Sigmoid colon (tissue), 7 donors: ENCODE results near the gene ENAH. TPM values are rescaled to one million over a fixed set of nuclear protein-coding genes. Genes with fewer than 3 reads are reported as not detected.

ENCODE experiments used
- DNase-seq: peaks from one replicate; pipeline ENCODE4 v3.0.0-alpha.2; 2019
- H3K27ac ChIP-seq, 4 donors: fragments of 200-600 bp; sonication (generic); one replicate each; pipeline ENCODE4 v1.5.1; 2016 to 2019; ENCODE audit warnings: mild to moderate bottlenecking in 1 of 4
- H3K27me3 ChIP-seq, 3 donors: fragments of 200-600 bp; sonication (generic); one replicate each; pipeline ENCODE4 v1.5.1; 2019; ENCODE audit warnings: mild to moderate bottlenecking in 1 of 3
- H3K36me3 ChIP-seq, 4 donors: fragments of 200-600 bp; sonication (generic); one replicate each; pipeline ENCODE4 v1.5.1; 2016 to 2019
- H3K4me1 ChIP-seq, 4 donors: fragments of 200-600 bp; sonication (generic); one replicate each; pipeline ENCODE4 v1.5.1; 2017 to 2019
- H3K4me3 ChIP-seq, 4 donors: fragments of 200-600 bp; sonication (generic); one replicate each; pipeline ENCODE4 v1.5.1; 2017 to 2019; ENCODE audit warnings: mild to moderate bottlenecking in 2 of 4, moderate library complexity in 1 of 4
- H3K9me3 ChIP-seq, 4 donors: fragments of 200-600 bp in 3 of 4; sonication (generic) in 3 of 4; one replicate each; pipeline versions ENCODE4 v1.5.1 to v1.6.1; 2013 to 2019
- EP300 ChIP-seq, 4 donors: sonication (generic); formaldehyde crosslinking; IDR thresholded peaks; one replicate each; pipeline ENCODE4 v1.6.1; 2017; ENCODE audit warnings: antibody characterized with exemption in 4 of 4
- POLR2A ChIP-seq, 2 donors: fragments of 450-650 bp; IDR thresholded peaks; one replicate each; pipeline ENCODE4 v1.6.1; 2016; ENCODE audit warnings: antibody characterized with exemption in 2 of 2, mild to moderate bottlenecking in 2 of 2, moderate library complexity in 2 of 2
- POLR2AphosphoS5 ChIP-seq, 4 donors: sonication (generic); formaldehyde crosslinking; IDR thresholded peaks; one replicate each; pipeline ENCODE4 v1.6.1; 2017; ENCODE audit warnings: antibody characterized with exemption in 4 of 4
- WGBS, 2 donors: extraction: QIAGEN DNeasy Blood & Tissue Kit; methylation state at CpG; one replicate each; pipeline ENCODE4 v1.1.7; 2013; 5-methylcytosine and 5-hydroxymethylcytosine counted together
- intact Hi-C: fragments of 100-400 bp; cut with DNase I; formaldehyde crosslinking; loops from one replicate; pipeline ENCODE4 v1.15.1; 2023
- polyA plus RNA-seq, 3 donors: library from polyadenylated mRNA; stranded (reverse); fragments of 200-250 nt; gene quantifications; one replicate each; pipeline ENCODE4 v1.2.3, GENCODE V29; 2013
- total RNA-seq, 4 donors: library from RNA; depleted of rRNA; stranded (reverse); fragments of >200 nt; gene quantifications; one replicate each; pipeline ENCODE4 v1.1.0, GENCODE V29; 2016
- TF ChIP-seq, protein P1 (sequence below), 4 experiments: fragments of 450-650 bp in 3 of 4; fragments of 200-600 bp in 1 of 4; IDR thresholded peaks; one replicate each; pipeline ENCODE4 v1.5.1; 2016 to 2019; ENCODE audit warnings: antibody characterized with exemption in 4 of 4, mild to moderate bottlenecking in 3 of 4, moderate library complexity in 2 of 4
- donor health status: healthy with polysubstance abuse.
- donor health status: Bipolar disorder and iron deficiency.
- donor health status: healthy.

Gene ENAH
- total and polyA plus RNA-seq, 7 donors, result 9.6 to 197 (median 92.2) TPM

DNA sequence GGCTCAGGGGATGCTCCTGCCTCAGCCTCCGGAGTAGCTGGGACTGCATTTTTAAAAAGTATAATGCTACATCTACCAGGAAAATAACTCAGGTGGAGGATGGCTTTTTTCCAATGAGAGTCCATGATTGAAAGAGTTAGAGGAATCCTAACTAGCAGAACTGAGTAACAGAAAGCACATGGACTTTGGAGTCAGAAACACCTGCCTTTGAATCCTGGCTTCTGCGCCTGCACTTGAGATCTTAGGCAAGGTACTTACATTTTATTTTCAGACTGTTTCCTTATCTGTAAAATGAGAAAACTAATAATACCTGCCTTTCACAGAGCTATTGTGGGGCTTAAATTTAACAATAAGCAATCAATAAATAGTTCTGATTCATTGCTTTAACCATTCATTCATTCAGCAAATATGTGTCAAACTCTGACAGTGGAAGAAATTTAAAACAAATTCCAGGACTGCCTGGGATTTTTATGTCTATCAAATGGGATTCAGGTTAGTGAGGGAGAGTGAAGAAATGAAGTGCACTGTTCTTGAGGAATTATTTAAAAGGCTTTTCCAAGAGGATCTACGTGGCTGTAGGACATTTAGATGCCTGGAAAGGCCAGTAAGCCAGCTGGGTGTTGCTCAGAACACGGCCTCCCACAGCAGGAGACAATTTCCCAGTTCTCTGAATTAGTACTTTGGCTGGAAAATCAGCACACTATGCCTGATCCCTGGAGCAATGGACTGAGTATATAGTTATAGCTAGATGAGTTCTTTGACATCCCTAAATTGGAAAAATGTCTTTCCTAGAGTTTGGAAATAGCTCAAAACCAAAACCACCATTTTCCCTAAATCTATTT is 212.3 kb downstream of the ENAH start:
- TF ChIP-seq, protein P1, sequence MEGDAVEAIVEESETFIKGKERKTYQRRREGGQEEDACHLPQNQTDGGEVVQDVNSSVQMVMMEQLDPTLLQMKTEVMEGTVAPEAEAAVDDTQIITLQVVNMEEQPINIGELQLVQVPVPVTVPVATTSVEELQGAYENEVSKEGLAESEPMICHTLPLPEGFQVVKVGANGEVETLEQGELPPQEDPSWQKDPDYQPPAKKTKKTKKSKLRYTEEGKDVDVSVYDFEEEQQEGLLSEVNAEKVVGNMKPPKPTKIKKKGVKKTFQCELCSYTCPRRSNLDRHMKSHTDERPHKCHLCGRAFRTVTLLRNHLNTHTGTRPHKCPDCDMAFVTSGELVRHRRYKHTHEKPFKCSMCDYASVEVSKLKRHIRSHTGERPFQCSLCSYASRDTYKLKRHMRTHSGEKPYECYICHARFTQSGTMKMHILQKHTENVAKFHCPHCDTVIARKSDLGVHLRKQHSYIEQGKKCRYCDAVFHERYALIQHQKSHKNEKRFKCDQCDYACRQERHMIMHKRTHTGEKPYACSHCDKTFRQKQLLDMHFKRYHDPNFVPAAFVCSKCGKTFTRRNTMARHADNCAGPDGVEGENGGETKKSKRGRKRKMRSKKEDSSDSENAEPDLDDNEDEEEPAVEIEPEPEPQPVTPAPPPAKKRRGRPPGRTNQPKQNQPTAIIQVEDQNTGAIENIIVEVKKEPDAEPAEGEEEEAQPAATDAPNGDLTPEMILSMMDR (IDR thresholded peaks at IDR 0.05), result no peak
- TF ChIP-seq POLR2A (IDR thresholded peaks at IDR 0.05) (no peak), EP300 (IDR thresholded peaks at IDR 0.05) (no peak), POLR2AphosphoS5 (IDR thresholded peaks at IDR 0.05) (no peak)
- Histone ChIP-seq H3K4me1 (peaks cover 0 to 76% (median 68%) of the 10 kb centered on the region in 4 donors), H3K9me3 (no peaks in the 10 kb centered on the region), H3K27ac (peak overlapping the region; percentile 46 to 96 (median 93)), H3K4me3 (no peak overlapping the region), H3K27me3 (no peaks in the 10 kb centered on the region), H3K36me3 (no peaks in the 10 kb centered on the region)
- intact Hi-C loops, result no loop called here
- WGBS, 2 donors, result 20 to 67% methylated on average over 4 of the region's 4 CpGs
- no peak for DNase-seq

DNA sequence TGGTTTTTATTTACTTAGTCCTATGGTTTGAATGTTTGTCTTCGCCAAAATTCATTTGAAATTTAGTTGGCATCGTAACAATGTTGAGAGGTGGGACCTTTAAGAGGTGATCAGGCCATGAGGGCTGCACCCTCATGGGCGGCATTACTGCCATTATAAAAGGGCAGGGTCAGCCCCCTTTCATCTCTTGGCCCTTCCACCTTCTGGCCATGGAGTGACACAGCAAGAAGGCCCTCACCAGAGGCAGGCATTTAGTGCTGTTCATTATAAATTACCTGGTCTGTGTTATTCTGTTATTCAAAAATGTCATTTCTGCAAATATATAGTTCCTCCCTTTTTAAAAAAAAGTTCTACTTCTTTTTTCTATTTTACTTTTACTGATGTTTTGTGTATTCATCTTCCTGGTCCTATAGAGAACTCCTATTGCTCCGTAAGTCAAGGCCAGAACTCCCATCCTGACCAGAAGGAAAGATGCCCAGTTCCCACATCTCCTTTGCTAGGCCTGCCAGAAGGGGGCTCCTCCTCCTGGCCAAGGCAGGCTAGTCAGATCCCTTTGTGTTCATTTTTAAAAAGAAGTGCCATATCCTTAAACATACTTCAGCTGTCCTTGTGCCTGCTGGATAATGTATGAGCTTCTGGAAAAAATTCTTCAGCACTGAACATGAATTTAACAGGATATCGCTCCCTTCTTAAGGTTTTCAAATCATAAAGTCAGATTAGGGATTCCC is 215.0 kb downstream of the ENAH start:
- peak; percentile 73 for DNase-seq
- no peaks in the 10 kb centered on the region for H3K36me3 ChIP-seq
- peaks cover 0 to 60% (median 42%) of the 10 kb centered on the region in 4 donors for H3K4me1 ChIP-seq
- H3K27me3 ChIP-seq, result no peaks in the 10 kb centered on the region
- no peaks in the 10 kb centered on the region for H3K9me3 ChIP-seq
- intact Hi-C loops, result no loop called here
- H3K27ac ChIP-seq, result peak overlapping the region; percentile 36 to 96 (median 93)
- no peak overlapping the region for H3K4me3 ChIP-seq
- WGBS, 2 donors, result 80 to 87% methylated on average over 5 of the region's 5 CpGs
- TF ChIP-seq, protein P1 (IDR thresholded peaks at IDR 0.05), result peak in 2 of 4 experiments; percentile 17 to 24
- TF ChIP-seq POLR2A (IDR thresholded peaks at IDR 0.05) (no peak), POLR2AphosphoS5 (IDR thresholded peaks at IDR 0.05) (no peak), EP300 (IDR thresholded peaks at IDR 0.05) (no peak)

Other genes starting within 250 kb of the ENAH start
- gene LBR, start 225.1 kb downstream of the ENAH start, total RNA-seq, result 100 to 1,000 TPM; 134 to 195 (median 169) TPM
- gene LBR, start 225.1 kb downstream of the ENAH start, polyA plus RNA-seq, result 10 to 100 TPM in 1 of 3 donors, 1 to 10 TPM in 2; 5.4 to 62.2 (median 6.9) TPM
- 100 to 1,000 TPM; 148 to 270 (median 220) TPM for gene SRP9, start 124.7 kb upstream of the ENAH start, total RNA-seq
- gene SRP9, start 124.7 kb upstream of the ENAH start, polyA plus RNA-seq, result 100 to 1,000 TPM; 262 to 513 (median 358) TPM
- gene EPHX1, start 157.0 kb upstream of the ENAH start, total RNA-seq, result 10 to 100 TPM; 43.6 to 78.9 (median 67.7) TPM
- 10 to 100 TPM in 2 of 3 donors, 1 to 10 TPM in 1; 6.9 to 26.6 (median 14.4) TPM for gene EPHX1, start 157.0 kb upstream of the ENAH start, polyA plus RNA-seq
- 10 to 100 TPM; 25.3 to 94.4 (median 36.9) TPM for gene TMEM63A, start 229.3 kb upstream of the ENAH start, total RNA-seq
- gene TMEM63A, start 229.3 kb upstream of the ENAH start, polyA plus RNA-seq, result 100 to 1,000 TPM in 1 of 3 donors, 1 to 10 TPM in 2; 3.0 to 103 (median 5.5) TPM
- gene LEFTY1, start 236.0 kb upstream of the ENAH start, total RNA-seq, result not detected
- gene LEFTY1, start 236.0 kb upstream of the ENAH start, polyA plus RNA-seq, result 100 to 1,000 TPM in 1 of 3 donors, 10 to 100 TPM in 2; 14.4 to 120 (median 46.2) TPM